ENCODE measurements around the gene AKAP12. TPM values are rescaled to one million over a fixed set of nuclear protein-coding genes. Genes with fewer than 3 reads are reported as not detected.

The AKAP12 gene
- polyA plus RNA-seq, 1 donor from 2014 or later, result 21.5 TPM

- Histone ChIP-seq H3K79me2 (replicated peaks; ENCODE audit: insufficient read depth, low read length) (no peaks in the 10 kb centered on the region), H3K9me2 (ENCODE audit: insufficient read depth, low read length) (no peaks in the 10 kb centered on the region), H2AFZ (ENCODE audit: low read depth, low read length) (no peak overlapping the region), H3K36me3 (ENCODE audit: insufficient read depth, low read length) (no peaks in the 10 kb centered on the region), H3K9me3 (ENCODE audit: low read length) (no peaks in the 10 kb centered on the region), H3F3A (ENCODE audit: insufficient read depth, low read length, poor library complexity, severe bottlenecking) (no peaks in the 10 kb centered on the region), H4K20me1 (ENCODE audit: insufficient read depth) (no peaks in the 10 kb centered on the region), H3K27ac (ENCODE audit: low read length) (no peak overlapping the region), H3K4me2 (ENCODE audit: low read length) (no peak overlapping the region), H3K4me3 (ENCODE audit: low read length) (no peak overlapping the region), H3K9ac (ENCODE audit: low read length) (no peak overlapping the region), H3K27me3 (ENCODE audit: insufficient read depth, low read depth, low read length) (no peaks in the 10 kb centered on the region)
- TF ChIP-seq, protein P1, sequence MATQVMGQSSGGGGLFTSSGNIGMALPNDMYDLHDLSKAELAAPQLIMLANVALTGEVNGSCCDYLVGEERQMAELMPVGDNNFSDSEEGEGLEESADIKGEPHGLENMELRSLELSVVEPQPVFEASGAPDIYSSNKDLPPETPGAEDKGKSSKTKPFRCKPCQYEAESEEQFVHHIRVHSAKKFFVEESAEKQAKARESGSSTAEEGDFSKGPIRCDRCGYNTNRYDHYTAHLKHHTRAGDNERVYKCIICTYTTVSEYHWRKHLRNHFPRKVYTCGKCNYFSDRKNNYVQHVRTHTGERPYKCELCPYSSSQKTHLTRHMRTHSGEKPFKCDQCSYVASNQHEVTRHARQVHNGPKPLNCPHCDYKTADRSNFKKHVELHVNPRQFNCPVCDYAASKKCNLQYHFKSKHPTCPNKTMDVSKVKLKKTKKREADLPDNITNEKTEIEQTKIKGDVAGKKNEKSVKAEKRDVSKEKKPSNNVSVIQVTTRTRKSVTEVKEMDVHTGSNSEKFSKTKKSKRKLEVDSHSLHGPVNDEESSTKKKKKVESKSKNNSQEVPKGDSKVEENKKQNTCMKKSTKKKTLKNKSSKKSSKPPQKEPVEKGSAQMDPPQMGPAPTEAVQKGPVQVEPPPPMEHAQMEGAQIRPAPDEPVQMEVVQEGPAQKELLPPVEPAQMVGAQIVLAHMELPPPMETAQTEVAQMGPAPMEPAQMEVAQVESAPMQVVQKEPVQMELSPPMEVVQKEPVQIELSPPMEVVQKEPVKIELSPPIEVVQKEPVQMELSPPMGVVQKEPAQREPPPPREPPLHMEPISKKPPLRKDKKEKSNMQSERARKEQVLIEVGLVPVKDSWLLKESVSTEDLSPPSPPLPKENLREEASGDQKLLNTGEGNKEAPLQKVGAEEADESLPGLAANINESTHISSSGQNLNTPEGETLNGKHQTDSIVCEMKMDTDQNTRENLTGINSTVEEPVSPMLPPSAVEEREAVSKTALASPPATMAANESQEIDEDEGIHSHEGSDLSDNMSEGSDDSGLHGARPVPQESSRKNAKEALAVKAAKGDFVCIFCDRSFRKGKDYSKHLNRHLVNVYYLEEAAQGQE (IDR thresholded peaks at IDR 0.05; ENCODE audit: borderline replicate concordance), result no peak
- TF ChIP-seq MXI1 (conservative IDR thresholded peaks at IDR 0.05; ENCODE audit: poor library complexity, severe bottlenecking) (no peak), EZH2 (IDR thresholded peaks at IDR 0.05; ENCODE audit: borderline replicate concordance, insufficient read depth, low read length, poor library complexity, severe bottlenecking) (no peak), RAD21 (conservative IDR thresholded peaks at IDR 0.05) (no peak), SMC3 (conservative IDR thresholded peaks at IDR 0.05; ENCODE audit: poor library complexity) (no peak), TAF1 (IDR thresholded peaks at IDR 0.05; ENCODE audit: low read depth) (no peak), CTCF (IDR thresholded peaks at IDR 0.05; ENCODE audit: poor library complexity, severe bottlenecking) (no peak), POLR2AphosphoS5 (IDR thresholded peaks at IDR 0.05) (no peak), EP300 (conservative IDR thresholded peaks at IDR 0.05; ENCODE audit: poor library complexity, severe bottlenecking) (no peak)
Observed at GRCh38 chr6:151232899-151233298, 6.9 kb upstream of the AKAP12 start.

DNA sequence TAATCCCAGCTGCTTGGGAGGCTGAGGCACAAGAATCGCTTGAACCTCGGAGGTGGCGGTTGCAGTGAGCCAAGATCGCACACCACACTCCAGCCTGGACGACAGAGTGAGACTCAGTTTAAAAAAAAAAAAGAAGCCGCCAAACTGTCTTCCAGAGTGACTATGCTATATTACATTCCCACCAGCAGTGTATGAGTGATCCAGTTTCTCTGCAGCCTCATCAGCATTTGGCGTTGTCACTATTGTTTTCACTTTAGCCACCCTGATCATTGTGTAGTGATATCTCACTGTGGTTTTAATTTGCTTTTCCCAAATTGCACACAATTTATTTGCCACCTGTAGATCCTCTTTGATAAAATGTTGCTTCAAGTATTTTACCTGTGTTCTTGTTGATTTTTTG lies 6.0 kb upstream of the AKAP12 start:
- no peaks in the 10 kb centered on the region for H3K36me3 ChIP-seq (ENCODE audit: insufficient read depth, low read length)
- no peak overlapping the region for H2AFZ ChIP-seq (ENCODE audit: low read depth, low read length)
- no peaks in the 10 kb centered on the region for H3K9me3 ChIP-seq (ENCODE audit: low read length)
- H3K27ac ChIP-seq (ENCODE audit: low read length), result no peak overlapping the region
- no peaks in the 10 kb centered on the region for H3K27me3 ChIP-seq (ENCODE audit: insufficient read depth, low read depth, low read length)
- no peaks in the 10 kb centered on the region for H3F3A ChIP-seq (ENCODE audit: insufficient read depth, low read length, poor library complexity, severe bottlenecking)
- no peaks in the 10 kb centered on the region for H3K9me2 ChIP-seq (ENCODE audit: insufficient read depth, low read length)
- H3K4me2 ChIP-seq (ENCODE audit: low read length), result no peak overlapping the region
- no peaks in the 10 kb centered on the region for H4K20me1 ChIP-seq (ENCODE audit: insufficient read depth)
- H3K9ac ChIP-seq (ENCODE audit: low read length), result no peak overlapping the region
- no peak overlapping the region for H3K4me3 ChIP-seq (ENCODE audit: low read length)
- TF ChIP-seq MXI1 (conservative IDR thresholded peaks at IDR 0.05; ENCODE audit: poor library complexity, severe bottlenecking) (no peak), EZH2 (IDR thresholded peaks at IDR 0.05; ENCODE audit: borderline replicate concordance, insufficient read depth, low read length, poor library complexity, severe bottlenecking) (no peak), EP300 (conservative IDR thresholded peaks at IDR 0.05; ENCODE audit: poor library complexity, severe bottlenecking) (no peak), CTCF (IDR thresholded peaks at IDR 0.05; ENCODE audit: poor library complexity, severe bottlenecking) (no peak), POLR2AphosphoS5 (IDR thresholded peaks at IDR 0.05) (no peak), TAF1 (IDR thresholded peaks at IDR 0.05; ENCODE audit: low read depth) (no peak), RAD21 (conservative IDR thresholded peaks at IDR 0.05) (no peak), SMC3 (conservative IDR thresholded peaks at IDR 0.05; ENCODE audit: poor library complexity) (no peak)
- TF ChIP-seq, protein P1 (IDR thresholded peaks at IDR 0.05; ENCODE audit: borderline replicate concordance), result no peak
- no peaks in the 10 kb centered on the region for H3K79me2 ChIP-seq (replicated peaks; ENCODE audit: insufficient read depth, low read length)

Data from neural cell (in vitro differentiated cells).